ENCODE results near the gene HMX3.

The HMX3 gene

DNA sequence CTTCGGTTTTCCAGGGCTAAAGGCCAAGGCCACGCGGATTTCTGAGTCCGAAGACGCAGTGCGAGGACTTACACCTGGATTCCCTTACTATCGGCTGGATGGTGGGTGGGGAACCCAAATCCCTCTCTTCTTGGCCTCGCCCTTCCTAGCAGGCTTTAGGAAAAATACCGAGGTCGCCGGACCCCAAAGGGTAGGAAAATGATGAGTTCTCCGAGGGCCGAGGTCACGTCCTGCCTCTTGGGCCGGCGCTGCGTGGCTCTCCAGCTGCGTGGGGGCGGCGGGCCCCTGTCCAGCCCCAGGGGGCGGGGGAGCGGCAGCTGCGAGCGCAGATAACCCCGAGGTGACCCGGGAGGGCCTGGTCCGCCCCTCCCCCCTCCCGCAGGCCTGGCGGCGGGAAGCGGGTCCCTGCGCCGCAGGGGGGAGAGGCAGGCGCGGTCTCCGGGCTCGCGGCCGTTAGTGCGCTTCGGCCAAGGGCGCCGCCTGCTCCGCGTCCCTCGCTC, 805 bp upstream of the HMX3 start:
- DNase-seq = no peak

DNA sequence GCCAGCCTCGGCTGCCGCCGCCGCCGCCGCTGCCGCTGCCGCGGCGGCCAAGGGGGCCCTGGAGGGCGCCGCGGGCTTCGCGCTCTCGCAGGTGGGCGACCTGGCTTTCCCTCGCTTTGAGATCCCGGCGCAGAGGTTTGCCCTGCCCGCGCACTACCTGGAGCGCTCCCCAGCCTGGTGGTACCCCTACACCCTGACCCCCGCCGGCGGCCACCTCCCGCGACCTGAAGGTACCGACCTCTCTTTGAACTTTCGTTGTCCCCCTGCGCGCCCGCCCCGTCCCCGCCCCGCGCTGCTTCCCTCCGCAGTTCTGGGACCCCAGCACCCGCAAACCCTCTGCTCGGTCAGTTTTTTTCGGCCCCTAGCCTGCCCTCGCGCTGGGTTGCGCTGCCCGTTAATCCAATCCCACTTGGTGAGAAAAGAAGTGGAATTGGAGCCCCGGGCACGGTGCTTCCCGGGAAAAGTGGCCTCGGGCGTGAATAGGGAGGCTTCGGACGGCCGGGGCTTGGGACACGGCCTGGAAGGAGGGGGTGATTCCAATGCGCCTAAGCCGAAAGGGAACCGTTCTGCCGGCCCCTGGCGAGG, 543 bp downstream of the HMX3 start:
- DNase-seq = no peak

DNA sequence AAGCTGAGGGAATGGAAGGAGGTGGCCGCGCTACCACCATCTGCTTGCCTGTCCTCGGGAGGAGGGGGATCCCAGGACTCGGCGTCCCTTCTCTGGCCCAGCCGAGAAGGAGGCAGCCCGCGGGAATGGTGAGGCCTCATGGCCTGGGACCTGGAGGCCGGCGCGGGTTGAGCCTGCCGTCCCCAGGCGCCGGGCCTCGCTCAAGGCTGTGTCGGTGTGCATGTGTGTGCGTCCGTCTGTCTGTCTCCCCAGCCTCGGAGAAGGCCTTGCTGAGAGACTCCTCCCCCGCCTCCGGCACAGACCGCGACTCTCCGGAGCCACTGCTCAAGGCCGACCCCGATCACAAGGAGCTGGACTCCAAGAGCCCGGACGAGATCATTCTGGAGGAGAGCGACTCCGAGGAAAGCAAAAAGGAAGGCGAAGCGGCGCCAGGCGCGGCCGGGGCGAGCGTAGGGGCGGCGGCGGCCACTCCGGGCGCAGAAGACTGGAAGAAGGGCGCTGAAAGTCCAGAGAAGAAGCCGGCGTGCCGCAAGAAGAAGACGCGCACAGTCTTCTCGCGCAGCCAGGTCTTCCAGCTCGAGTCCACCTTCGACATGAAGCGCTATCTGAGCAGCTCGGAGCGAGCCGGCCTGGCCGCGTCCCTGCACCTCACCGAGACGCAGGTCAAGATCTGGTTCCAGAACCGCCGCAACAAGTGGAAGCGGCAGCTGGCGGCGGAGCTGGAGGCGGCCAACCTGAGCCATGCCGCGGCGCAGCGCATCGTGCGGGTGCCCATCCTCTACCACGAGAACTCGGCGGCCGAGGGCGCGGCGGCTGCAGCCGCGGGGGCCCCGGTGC, 1.3 kb downstream of the HMX3 start:
- no peak for DNase-seq

DNA sequence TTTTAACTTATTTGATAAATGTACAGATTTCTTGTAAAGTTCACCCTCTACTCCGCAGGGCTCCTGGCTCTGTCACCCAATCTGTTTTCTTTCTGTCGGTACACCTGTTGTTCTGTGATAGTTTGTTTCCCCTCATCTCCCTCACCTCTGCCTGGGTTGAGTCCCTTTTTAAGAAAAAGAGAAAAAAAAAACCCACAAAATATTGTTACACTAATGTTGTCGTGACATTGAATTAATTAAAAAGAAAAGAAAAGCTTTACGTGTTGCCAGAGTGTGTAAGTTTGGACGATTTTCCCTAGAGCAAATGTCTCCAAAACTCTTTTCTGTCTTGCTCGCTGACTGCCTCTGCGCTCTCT, 3.4 kb downstream of the HMX3 start:
- DNase-seq = no peak

DNA sequence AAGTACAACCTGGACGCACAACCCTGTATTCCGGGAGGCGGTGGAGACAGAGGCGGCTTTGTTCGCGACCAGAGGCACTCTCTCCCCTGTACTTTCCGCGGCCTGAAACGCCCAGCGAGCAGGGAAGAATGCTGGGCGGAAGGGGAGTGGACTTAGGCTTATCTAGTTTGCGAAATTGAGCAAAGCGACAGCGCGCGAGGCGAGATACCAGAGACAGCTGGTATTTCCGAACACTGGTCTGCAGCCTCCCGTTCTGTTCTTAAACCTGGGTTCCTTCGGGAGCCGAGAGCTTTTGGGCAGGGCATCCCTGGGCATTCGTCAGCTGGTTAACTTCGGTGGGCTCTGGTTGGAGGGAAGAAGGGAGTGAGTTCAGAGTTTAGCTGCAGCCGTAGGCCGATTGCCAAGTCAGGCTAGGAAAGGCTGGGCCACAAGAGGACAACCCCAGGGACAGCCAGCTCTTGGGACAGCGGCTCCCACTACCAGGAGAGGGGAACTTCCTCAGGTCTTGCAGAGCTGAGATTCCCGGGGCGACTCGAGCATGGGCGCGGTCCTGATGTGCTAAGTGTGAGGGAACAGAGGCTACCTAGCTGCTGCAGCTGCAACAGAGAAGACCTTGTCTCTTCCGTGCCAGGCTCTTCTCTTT, 3.9 kb downstream of the HMX3 start:
- no peak for DNase-seq

- no peak for DNase-seq
Measured at GRCh38 chr10:123140164-123140982, 4.6 kb downstream of the HMX3 start.

- DNase-seq = no peak
Measured at GRCh38 chr10:123140983-123141390, 5.2 kb downstream of the HMX3 start.

DNA sequence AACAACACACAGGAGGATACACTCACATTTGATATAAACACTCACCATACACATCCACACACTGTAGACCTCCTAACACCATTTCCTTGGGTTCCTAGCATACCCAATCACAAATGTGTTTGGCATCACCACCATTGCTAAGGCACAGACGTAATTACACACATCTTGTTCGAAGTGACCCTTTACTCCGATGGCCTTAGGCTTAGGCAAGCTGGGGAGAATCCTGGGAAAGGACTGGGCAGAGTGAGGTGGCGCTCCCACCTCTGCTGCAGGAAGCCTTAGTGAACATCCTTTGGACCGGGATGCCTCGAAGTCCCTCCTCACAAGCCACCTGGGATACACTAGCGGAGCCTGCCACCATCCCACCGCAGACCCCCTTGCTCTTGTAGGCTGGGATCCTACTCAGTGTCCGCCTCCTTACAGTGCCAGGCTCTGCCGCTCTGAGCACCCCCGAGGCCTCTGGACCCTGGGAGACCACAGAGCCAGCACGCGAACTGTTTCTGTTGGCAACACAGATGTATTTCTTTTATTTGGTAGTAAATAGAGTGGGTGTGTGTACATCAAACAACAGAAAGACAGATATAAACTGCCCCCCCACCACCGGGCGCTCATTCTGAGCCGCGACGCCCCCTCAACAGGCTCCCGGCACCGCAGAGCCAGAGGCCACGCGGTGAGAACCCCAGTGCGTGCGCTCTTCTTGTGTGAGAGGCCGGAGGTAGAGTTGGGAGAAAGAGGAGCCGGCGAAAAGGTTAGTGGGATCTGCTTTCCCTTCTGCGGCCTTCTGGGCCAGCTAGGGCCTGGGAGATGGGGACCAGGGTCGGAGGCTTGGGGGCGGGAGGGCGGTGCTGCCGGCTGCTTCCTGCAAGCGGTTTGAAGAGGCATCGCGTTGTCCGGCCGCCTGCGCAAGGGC, 6.3 kb downstream of the HMX3 start:
- no peak for DNase-seq

DNA sequence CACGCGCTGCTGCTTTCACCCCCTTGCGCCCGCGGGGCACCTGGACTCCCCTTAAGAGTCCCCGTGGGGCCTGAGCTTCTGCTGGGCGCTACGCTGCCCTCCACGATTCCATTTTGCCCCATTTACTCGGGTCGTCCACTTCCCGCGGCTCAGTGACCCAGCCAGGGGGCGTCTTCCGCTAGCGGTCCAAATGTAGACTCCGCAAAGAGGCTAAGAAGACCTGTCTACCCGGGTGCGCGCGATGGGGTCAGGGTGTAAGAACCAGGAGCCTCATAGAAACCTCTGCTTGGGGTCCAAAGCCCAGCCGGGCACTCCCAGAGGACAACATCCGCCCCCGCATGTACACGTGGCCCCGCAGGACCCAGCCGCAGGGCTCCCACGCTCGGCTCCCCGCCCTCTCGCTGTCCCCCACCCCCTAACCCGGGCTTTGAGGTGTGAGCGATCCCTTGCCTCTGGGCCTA, 7.0 kb downstream of the HMX3 start:
- no peak for DNase-seq

DNA sequence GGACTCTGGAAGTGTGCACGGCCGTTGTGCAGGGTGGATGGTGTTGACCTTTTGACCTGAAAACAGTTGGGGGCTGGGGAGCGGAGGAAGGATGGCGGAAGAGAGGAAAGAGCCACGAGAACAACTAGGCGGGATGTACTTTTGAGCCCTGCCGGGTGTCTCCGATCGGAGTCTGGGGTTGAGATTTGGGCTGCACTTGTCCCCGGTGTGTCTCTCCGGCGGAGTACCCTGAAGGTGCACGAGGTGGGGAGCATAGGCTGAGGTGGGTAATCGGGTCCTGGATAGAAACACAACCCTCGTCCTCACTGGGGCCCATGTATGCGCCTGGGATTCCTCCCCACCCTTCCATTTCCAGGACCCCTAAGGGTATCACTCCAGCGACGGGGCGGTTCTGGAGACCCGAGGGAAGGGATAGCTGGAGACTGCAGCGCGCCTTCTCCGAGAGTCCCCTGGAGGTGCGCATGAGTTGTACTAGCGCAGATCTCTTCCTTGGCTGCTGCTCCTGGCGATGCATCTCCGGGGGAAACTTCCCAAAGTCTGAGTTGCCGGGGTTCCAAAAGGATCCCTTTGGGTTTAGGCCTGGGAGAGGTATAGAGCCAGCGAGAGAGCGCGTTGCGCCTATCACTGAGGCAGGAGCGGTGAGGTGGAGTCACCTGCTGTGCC, 7.5 kb downstream of the HMX3 start:
- DNase-seq = no peak

GRCh38 chr10:123143825-123144168, 8.0 kb downstream of the HMX3 start:
- DNase-seq = no peak

- DNase-seq = no peak
Measured at GRCh38 chr10:123144697-123145541, 9.1 kb downstream of the HMX3 start.

- DNase-seq = no peak
Measured at GRCh38 chr10:123145542-123146012, 9.8 kb downstream of the HMX3 start.

GRCh38 chr10:123146013-123146893, 10.5 kb downstream of the HMX3 start:
- DNase-seq = no peak

DNA sequence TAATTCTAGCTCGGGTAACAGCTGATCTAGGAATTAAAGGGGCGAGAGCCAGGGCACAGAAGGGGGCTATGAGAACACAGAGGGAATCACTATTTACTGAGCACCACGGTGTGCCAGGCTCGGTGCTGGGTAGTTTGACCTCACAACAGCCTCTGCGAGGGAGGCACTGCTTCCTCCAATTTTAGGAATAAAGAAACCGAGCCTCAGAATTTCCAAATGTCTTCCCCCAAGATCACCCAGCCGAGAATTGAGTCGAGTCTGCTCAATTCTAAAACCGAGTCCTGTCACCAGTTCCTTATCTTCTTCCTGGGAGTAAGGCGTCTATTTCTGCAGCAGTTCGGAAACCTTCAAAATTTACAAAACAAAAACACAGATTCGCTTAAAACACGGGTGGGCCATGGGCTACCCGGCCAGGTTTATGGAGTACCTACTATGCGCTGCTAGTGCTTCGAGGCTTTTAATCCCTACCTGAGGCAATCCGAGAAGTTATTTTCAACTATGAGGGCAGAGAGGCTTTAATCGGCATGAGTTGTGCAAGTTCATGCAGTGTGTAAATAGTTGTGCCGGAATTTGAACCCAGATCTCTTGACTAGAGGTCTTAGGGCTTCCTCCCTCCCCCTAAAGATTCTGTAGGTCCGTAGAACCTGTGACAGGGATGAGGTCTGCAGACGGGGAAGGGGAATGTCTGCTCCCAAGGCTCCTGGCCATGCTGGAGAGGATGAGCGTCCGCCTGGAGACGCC, 11.3 kb downstream of the HMX3 start:
- no peak for DNase-seq

GRCh38 chr10:123147635-123148413, 12.1 kb downstream of the HMX3 start, which contains the start of gene HMX2:
Gene HMX2, plus strand, starts transcription at chr10:123148136. Its CDS starts 243 bp downstream, at chr10:123148379.
- no peak for DNase-seq

DNA sequence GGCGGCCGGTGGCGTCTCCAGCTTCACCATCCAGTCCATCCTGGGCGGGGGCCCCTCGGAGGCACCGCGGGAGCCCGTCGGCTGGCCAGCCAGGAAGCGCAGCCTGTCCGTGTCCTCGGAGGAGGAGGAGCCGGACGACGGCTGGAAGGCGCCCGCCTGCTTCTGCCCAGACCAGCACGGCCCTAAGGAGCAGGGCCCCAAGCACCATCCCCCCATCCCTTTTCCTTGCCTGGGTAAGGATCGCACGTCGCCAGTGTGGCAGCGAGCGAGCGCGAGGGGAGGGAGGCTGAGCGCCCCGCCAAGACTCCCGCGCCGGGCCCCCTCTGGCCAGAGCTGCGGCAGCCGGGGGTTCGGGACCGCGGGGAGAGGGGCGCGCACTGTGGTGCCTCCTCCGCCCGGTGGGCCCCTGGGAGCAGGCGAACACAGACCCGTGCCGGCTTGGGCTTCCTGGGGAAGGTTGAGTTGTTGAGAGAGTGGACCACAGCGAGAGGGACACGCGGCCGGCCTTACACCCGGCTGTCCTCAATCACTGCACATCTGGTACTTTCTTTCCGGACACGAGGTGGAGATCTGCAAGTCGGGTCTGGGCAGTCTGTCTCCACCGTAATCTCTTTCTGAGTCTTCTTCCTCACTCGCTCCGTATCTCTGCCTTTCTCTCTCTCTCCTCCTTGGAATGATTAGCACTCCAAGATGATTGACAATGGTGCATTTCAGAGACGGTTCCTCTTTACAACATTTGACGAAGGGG, 12.8 kb downstream of the HMX3 start:
- DNase-seq = no peak

Data from T-helper 9 cell (primary cell).